ENCODE data around the gene TLCD1. TPM values are rescaled to one million over a fixed set of nuclear protein-coding genes. Genes with fewer than 3 reads are reported as not detected.

Gene TLCD1
- total and polyA plus RNA-seq, 2 donors (not counting 3 experiments of a cell fraction or from before 2014, with no cell fraction given): 2.6 to 6.8 TPM

DNA sequence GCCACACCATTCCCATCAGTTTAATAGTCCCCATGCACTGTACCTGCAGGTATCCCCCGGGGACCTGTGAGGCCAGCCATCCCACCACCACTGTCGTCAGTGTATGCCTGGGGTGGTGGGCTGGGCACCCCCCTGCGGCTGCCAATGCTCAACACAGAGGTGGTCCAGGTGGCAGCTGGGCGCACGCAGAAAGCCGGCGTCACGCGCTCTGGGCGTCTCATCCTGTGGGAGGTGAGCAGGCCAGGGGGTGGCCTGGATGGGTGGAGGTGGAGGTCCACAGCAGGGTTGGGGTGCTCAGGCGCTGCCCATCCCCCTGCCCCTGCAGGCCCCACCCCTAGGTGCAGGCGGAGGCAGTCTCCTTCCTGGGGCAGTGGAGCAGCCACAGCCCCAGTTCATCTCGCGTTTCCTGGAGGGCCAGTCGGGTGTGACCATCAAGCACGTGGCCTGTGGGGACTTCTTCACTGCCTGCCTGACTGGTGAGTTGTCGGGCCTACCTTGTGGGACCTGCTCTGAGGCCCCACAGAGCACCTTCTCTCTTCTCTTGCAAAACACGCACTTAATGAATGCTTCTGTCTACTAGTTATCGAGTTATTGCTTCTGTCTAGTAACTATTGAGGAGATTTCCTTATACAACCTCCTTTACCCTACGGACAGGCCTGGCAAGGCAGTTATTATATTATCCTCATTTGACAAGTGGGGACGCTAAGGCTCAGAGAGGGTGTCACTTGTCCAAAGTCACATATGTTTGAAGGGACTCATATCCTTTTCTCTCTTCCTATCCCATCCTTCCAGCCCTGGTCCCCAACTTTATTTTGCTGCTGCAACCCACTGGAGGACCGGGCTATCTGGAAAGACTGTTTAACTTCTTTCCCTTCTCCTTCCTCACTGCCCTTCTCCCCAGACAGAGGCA, 12.0 kb upstream of the TLCD1 start:
- dilution Hi-C loops (cut with MboI; ENCODE audit: extremely low pct_ligation_motif_present, low sequenced_read_pairs): no loop called here
- no peaks in the 10 kb centered on the region for H3K9me1 ChIP-seq (replicated peaks; ENCODE audit: control insufficient read depth, extremely low read depth, insufficient read depth, low read length)
- ChIA-PET CTCF (interaction anchor here (1.2 to 1.3 kb wide), 2 partner anchors 11 to 25 kb away, joined by 3 to 4 read pairs; no protein-coding TSS in a partner anchor), POLR2A (no interaction called here)
- no peaks in the 10 kb centered on the region for H3K79me2 ChIP-seq (ENCODE audit: control insufficient read depth, insufficient read depth, low read length)
- H3K4me3 ChIP-seq (replicated peaks in 1 of 3; ENCODE audit: insufficient read depth in 1 of 3, low read depth in 1 of 3, low read length in 3 of 3): no peak overlapping the region
- DNase-seq (ENCODE audit: low read depth, low spot score) (no peak), FAIRE-seq (no peak)
- H3K4me2 ChIP-seq (ENCODE audit: insufficient read depth, low read length): no peak overlapping the region
- H3K27me3 ChIP-seq (ENCODE audit: control insufficient read depth in 2 of 2, insufficient read depth in 2 of 2, low read length in 2 of 2): no peaks in the 10 kb centered on the region
- no peak for TF ChIP-seq GATA2 (IDR thresholded peaks at IDR 0.05; ENCODE audit: insufficient read depth, insufficient read length, low read depth, low read length)
- TF ChIP-seq MYC (IDR thresholded peaks at IDR 0.05; ENCODE audit: low read depth, low read length): no peak
- no peak for TF ChIP-seq POLR2A (IDR thresholded peaks at IDR 0.05; ENCODE audit: low read depth, low read length)
- TF ChIP-seq EZH2 (IDR thresholded peaks at IDR 0.05; ENCODE audit: borderline replicate concordance, low read depth, low read length, severe bottlenecking): no peak
- no peak for TF ChIP-seq JUN (IDR thresholded peaks at IDR 0.05; ENCODE audit: borderline replicate concordance, insufficient read depth, insufficient read length, low read depth)
- TF ChIP-seq POLR2AphosphoS5 (IDR thresholded peaks at IDR 0.05; ENCODE audit: insufficient read depth, low read depth, low read length): no peak
- TF ChIP-seq, protein P1, sequence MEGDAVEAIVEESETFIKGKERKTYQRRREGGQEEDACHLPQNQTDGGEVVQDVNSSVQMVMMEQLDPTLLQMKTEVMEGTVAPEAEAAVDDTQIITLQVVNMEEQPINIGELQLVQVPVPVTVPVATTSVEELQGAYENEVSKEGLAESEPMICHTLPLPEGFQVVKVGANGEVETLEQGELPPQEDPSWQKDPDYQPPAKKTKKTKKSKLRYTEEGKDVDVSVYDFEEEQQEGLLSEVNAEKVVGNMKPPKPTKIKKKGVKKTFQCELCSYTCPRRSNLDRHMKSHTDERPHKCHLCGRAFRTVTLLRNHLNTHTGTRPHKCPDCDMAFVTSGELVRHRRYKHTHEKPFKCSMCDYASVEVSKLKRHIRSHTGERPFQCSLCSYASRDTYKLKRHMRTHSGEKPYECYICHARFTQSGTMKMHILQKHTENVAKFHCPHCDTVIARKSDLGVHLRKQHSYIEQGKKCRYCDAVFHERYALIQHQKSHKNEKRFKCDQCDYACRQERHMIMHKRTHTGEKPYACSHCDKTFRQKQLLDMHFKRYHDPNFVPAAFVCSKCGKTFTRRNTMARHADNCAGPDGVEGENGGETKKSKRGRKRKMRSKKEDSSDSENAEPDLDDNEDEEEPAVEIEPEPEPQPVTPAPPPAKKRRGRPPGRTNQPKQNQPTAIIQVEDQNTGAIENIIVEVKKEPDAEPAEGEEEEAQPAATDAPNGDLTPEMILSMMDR (IDR thresholded peaks at IDR 0.05; ENCODE audit: extremely low read depth in 1 of 2, insufficient read depth in 1 of 2, low read depth in 1 of 2, low read length in 2 of 2): no peak
- no peak for TF ChIP-seq FOS (IDR thresholded peaks at IDR 0.05; ENCODE audit: borderline replicate concordance, insufficient read depth, low read length)
- no peak for TF ChIP-seq MAX (IDR thresholded peaks at IDR 0.05; ENCODE audit: insufficient read depth, insufficient read length)
- H3K4me1 ChIP-seq (ENCODE audit: control insufficient read depth, extremely low read depth, insufficient read depth, low read length): peaks cover 1% of the 10 kb centered on the region
- no peaks in the 10 kb centered on the region for H3K36me3 ChIP-seq (ENCODE audit: control insufficient read depth in 2 of 2, extremely low read depth in 1 of 2, insufficient read depth in 2 of 2, low read length in 2 of 2)
- no peak overlapping the region for H3K9ac ChIP-seq (replicated peaks; ENCODE audit: extremely low read depth, insufficient read depth, low read length)
- no peaks in the 10 kb centered on the region for H3K9me3 ChIP-seq (replicated peaks; ENCODE audit: control insufficient read depth, insufficient read depth, low read length)
- intact Hi-C loops (cut with micrococcal nuclease): no loop called here
- no peak overlapping the region for H3K27ac ChIP-seq (ENCODE audit: insufficient read depth, low read depth, low read length)
- H2AFZ ChIP-seq (ENCODE audit: low read depth, low read length): no peak overlapping the region
- no peaks in the 10 kb centered on the region for H4K20me1 ChIP-seq (replicated peaks; ENCODE audit: control insufficient read depth, extremely low read depth, insufficient read depth, low read length)
- BruUV-seq (replicated peaks): no TSS peak
